Measurements from ENCODE around the gene MEF2C.
A peak's percentile ranks its signal among the peaks of the same experiment; 100 is the strongest.

Gene MEF2C

GRCh38 chr5:88719434-88719833, 163.6 kb downstream of the MEF2C start:
- FAIRE-seq = no peak
- no peak for TF ChIP-seq POLR2A (IDR thresholded peaks at IDR 0.05; ENCODE audit: low read depth, low read length)

DNA sequence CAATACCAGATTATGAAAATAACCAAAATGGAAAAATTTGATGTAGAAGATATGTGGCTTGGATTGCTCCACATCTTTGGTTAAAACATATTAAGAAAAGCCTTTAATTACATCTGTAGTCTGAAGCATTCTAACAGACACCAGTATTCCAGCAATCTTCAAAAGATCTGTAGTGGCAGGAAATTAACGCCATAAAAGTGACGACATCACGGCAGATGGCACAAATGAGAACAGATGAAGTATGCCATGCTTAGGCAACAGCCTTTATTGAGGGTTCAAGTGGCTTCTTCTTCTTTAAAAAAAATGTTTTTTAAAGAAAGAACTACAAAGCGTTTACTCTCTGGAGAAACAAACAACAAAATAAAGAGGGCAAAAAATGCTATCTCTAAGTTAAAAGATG, 164.2 kb downstream of the MEF2C start:
- TF ChIP-seq POLR2A (IDR thresholded peaks at IDR 0.05; ENCODE audit: low read depth, low read length) = no peak
- no peak for DNase-seq (ENCODE audit: insufficient read length, low spot score)
- no peak for FAIRE-seq

More at GRCh38 chr5:88719434-88719833, 163.6 kb downstream of the MEF2C start:
- DNase-seq (ENCODE audit: insufficient read length, low spot score) = no peak

DNA sequence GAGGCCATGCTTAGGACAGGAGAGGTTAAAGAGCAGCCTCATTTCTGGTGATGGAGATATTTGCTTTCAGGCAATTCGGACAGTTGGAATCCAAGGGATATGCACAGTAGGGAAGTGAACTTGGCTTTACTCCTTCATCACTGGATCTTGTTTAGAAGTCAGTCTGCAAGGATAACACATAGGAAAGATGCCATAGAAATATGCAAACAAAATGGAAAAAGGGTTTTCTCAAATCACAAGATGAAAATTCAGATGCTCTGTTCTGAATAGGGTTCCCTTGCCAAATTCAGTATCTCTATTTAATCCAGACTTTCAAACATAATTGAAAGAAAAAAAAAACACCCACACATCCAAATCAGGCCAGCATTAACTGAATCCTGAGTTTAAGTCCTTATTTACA, 166.9 kb downstream of the MEF2C start:
- DNase-seq (ENCODE audit: insufficient read length, low spot score) (no peak), FAIRE-seq (no peak)
- no peak for TF ChIP-seq POLR2A (IDR thresholded peaks at IDR 0.05; ENCODE audit: low read depth, low read length)

DNA sequence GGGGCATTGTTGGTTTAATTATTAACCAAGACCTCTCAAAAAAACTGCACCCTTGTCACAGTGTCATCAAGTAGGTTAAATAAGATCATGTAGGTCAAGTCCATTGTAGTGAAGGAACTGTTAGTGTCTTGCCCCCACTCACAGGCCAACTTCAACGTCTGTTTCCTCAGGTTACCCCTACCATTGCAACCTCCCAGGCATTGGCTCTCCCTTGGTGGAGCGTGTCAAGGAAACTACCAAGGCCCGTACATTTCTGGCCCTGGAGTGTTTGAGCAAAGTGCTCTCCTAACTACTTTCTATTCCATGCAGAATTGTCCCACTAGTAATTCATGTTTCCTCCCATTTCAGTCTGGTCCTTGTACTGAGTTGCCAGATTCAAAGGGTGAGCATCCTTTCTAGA, 167.5 kb downstream of the MEF2C start:
- TF ChIP-seq POLR2A (IDR thresholded peaks at IDR 0.05; ENCODE audit: low read depth, low read length) = no peak
- FAIRE-seq (no peak), DNase-seq (ENCODE audit: insufficient read length, low spot score) (no peak)

- FAIRE-seq = no peak
- no peak for TF ChIP-seq POLR2A (IDR thresholded peaks at IDR 0.05; ENCODE audit: low read depth, low read length)
These were observed 169.2 kb downstream of the MEF2C start for GRCh38 chr5:88713818-88714217.

DNA sequence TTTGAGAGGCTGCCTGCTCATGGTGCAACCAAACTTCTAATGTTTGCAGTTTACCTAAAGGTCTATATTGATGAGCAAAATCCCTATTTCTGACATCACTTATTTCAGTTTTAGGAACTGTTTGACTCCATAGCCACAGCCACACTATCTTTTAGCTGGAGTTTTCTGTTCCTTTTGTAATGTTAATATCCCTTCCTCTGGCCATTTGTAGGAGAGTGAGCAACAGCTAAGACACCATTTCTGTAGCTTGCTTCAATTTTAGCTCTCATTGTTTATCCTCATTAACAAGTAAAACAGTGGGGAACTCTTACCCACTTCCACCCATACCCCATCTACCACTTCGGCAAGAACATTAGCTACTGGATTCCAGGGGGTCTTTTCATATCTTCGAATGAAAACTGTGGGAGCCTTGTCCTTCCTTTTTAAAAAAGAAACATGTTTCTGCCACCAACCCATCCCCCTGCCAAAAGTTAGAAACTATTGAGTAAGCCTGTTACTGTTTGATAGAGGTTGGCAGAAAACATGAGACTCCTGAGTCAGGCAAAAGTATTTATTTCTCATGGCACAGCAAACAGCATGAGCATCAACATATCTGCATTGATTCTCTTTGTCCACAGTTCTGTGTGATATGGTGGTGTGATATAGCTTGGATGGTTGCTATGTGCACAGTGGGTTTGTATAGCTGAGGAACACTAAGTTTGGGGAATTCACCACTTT, 174.1 kb downstream of the MEF2C start:
- FAIRE-seq = no peak
- TF ChIP-seq POLR2A (IDR thresholded peaks at IDR 0.05; ENCODE audit: low read depth, low read length) = no peak

More at GRCh38 chr5:88713818-88714217, 169.2 kb downstream of the MEF2C start:
- no peak for DNase-seq (ENCODE audit: insufficient read length, low spot score)

DNA sequence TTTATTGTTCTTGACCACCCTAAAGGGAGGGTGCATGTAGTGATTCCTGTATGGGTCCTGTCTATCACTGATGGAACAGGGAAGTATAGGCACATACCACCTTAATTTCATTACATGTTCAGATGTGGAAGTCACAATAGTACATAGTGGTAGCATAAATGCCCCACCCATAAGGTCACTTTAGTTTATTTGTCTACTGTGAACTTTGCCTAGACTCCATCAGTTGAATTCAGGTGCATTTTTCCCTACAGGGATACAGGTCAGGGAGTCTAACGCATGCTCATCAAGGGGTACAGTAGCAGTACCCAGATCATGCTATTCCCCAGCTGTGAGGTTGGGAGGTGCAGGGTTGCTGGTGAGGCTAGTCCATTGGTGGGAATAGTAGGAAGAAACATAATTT, 175.0 kb downstream of the MEF2C start:
- no peak for DNase-seq (ENCODE audit: insufficient read length, low spot score)
- no peak for TF ChIP-seq POLR2A (IDR thresholded peaks at IDR 0.05; ENCODE audit: low read depth, low read length)
- FAIRE-seq = no peak

More for the DNA sequence above, 174.1 kb downstream of the MEF2C start:
- no peak for DNase-seq (ENCODE audit: insufficient read length, low spot score)

DNA sequence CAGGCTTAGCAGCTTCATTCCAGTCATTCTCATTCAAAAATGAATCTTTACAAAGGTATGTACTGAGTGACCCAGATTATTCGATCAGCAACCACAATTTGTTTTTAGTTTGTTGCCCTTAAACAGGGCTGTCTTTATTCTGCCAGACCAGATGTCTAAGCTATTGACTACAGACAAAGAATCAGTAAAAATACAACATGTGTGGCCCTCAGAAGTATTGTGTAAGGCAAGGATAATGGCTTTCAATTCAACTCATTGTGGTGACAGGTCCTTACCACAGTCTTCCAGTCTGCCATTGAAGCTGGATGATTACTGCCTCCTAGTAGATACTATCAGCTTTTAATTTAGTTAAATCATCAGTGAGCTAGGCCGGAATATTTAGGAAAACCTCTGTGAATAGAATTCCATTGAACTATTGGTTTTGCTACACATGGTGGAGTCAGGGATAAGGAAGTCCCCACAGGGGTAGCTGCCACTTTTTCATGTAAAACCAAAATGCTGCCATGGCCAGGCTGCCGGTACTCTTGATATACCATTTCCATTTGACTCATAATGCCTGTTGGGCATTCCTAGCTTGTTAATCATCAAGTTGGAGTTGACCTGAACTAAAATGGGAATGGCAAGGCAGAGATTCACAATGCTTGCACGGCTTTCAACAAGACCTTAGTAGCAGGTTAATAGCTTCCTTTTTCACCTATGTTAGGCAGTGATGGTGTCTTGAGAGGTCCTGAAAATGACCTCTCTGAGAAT, 175.6 kb downstream of the MEF2C start:
- DNase-seq (ENCODE audit: insufficient read length, low spot score) (no peak), FAIRE-seq (peak; percentile 84)
- no peak for TF ChIP-seq POLR2A (IDR thresholded peaks at IDR 0.05; ENCODE audit: low read depth, low read length)

GRCh38 chr5:88702332-88702731, 180.7 kb downstream of the MEF2C start:
- no peak for FAIRE-seq
- no peak for TF ChIP-seq POLR2A (IDR thresholded peaks at IDR 0.05; ENCODE audit: low read depth, low read length)
- no peak for DNase-seq (ENCODE audit: insufficient read length, low spot score)

- no peak for TF ChIP-seq POLR2A (IDR thresholded peaks at IDR 0.05; ENCODE audit: low read depth, low read length)
- FAIRE-seq (no peak), DNase-seq (ENCODE audit: insufficient read length, low spot score) (no peak)
These were observed 182.9 kb downstream of the MEF2C start for GRCh38 chr5:88700121-88700520.

DNA sequence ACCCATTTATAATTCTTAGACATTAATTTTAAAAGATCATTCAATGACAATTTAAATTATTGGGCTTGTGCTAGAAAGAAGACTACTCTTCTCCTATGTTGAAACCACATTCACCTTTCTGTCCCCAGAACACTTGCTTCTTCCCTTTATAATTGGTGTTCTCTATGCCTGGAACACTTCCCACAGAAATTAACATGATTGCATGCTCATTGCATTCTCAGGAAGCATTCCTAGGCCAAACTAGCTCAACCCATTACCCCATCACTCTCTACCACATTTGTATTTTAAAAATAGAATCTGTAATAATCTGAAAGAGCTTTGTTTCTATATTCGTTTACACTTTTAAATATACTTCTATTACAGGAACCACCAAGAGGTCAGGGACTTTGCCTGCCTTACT, 184.7 kb downstream of the MEF2C start:
- DNase-seq (ENCODE audit: insufficient read length, low spot score) (no peak), FAIRE-seq (no peak)
- no peak for TF ChIP-seq POLR2A (IDR thresholded peaks at IDR 0.05; ENCODE audit: low read depth, low read length)

- FAIRE-seq (no peak), DNase-seq (ENCODE audit: insufficient read length, low spot score) (no peak)
- no peak for TF ChIP-seq POLR2A (IDR thresholded peaks at IDR 0.05; ENCODE audit: low read depth, low read length)
These were observed 186.5 kb downstream of the MEF2C start for GRCh38 chr5:88696466-88696865.

DNA sequence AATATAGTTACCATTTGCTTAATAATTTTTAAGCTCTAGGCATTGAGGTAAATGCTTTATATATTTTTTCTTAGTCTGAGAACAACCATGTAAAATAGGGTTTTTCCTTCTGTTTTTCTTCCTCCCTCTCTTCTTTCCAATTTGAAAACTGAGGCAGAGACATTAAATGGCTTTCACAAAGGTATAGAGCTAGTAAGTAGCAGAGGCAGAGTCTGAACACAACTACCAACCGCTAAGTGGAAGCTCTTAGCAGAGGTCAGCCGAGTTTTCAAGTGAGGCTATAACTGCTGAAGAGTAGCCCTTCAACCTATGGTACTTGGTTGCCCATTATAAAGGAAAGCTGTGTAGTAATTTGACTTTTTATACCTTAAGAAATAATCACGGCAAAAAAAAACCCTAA, 187.1 kb downstream of the MEF2C start:
- no peak for DNase-seq (ENCODE audit: insufficient read length, low spot score)
- no peak for FAIRE-seq
- no peak for TF ChIP-seq POLR2A (IDR thresholded peaks at IDR 0.05; ENCODE audit: low read depth, low read length)

- no peak for TF ChIP-seq POLR2A (IDR thresholded peaks at IDR 0.05; ENCODE audit: low read depth, low read length)
- DNase-seq (ENCODE audit: insufficient read length, low spot score) (no peak), FAIRE-seq (no peak)
These were observed 187.8 kb downstream of the MEF2C start for GRCh38 chr5:88695232-88695631.

Data from H54 (cell line).